Ectodermal cell (in vitro differentiated cells): ENCODE results near the gene PTTG2.
"Not testable (repeated sequence)": the region's sequence is repeated elsewhere in the genome, so short reads cannot be mapped to it uniquely, and the experiment has no call there.

Source experiments
- H3K27ac ChIP-seq: 2 replicates; pipeline ENCODE4 v1.7.0; 2013; ENCODE audit warnings: mild to moderate bottlenecking, low read depth, low read length; ENCODE audit not compliant: insufficient read depth, poor library complexity, severe bottlenecking
- H3K27me3 ChIP-seq: 2 replicates; pipeline ENCODE4 v1.7.0; 2013; ENCODE audit warnings: mild to moderate bottlenecking, low read length; ENCODE audit not compliant: insufficient read depth, control insufficient read depth, poor library complexity, severe bottlenecking
- H3K36me3 ChIP-seq: one replicate; pipeline ENCODE4 v1.7.0; 2013; ENCODE audit warnings: low read length; ENCODE audit not compliant: control insufficient read depth, insufficient read depth
- H3K4me1 ChIP-seq: one replicate; pipeline ENCODE4 v1.7.0; 2013; ENCODE audit warnings: low read length; ENCODE audit not compliant: control insufficient read depth, insufficient read depth
- H3K4me3 ChIP-seq: 2 replicates; pipeline ENCODE4 v1.7.0; 2013; ENCODE audit warnings: low read depth, low read length, control low read depth; ENCODE audit not compliant: insufficient read depth
- H3K9me3 ChIP-seq: 2 replicates; pipeline ENCODE4 v1.7.0; 2013; ENCODE audit warnings: mild to moderate bottlenecking, low read length, moderate library complexity; ENCODE audit not compliant: control insufficient read depth
- WGBS, 2 experiments: methylation state at CpG; one replicate each; pipeline ENCODE4 v1.1.7; 2013; ENCODE audit warnings: missing lambda C conversion rate in 2 of 2; 5-methylcytosine and 5-hydroxymethylcytosine counted together

PTTG2 gene

GRCh38 chr4:37973441-37973840, 13.2 kb downstream of the PTTG2 start:
- 84 to 92% methylated on average over 3 of the region's 3 CpGs for WGBS, 2 experiments
- Histone ChIP-seq H3K9me3 (no peaks in the 10 kb centered on the region), H3K36me3 (no peaks in the 10 kb centered on the region), H3K4me1 (peaks cover 6% of the 10 kb centered on the region), H3K27me3 (no peaks in the 10 kb centered on the region), H3K4me3 (no peak overlapping the region), H3K27ac (no peak overlapping the region)

GRCh38 chr4:37975321-37975822, 15.2 kb downstream of the PTTG2 start:
- H3K9me3 ChIP-seq = not testable (repeated sequence)
- 87 to 89% methylated on average over 11 of the region's 13 CpGs for WGBS, 2 experiments

DNA sequence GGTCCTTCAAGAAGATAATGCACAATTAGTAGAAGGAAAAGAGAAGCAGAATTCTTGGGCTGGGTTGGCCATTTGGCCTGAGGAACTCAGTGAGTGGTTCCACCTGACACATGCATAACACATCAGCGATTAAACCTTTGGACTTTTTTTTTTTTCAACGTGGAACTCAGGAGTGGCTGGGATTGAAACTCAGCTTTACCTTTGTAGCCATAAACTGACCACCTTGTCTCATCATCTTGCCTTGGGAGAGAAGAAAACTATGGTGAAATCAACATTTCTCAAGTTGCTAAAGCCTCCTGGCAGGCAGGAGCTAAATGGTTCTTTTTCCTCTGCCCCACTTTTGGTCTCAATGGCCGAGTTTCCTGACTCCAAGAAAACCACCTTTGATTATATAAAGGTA, 16.3 kb downstream of the PTTG2 start:
- Histone ChIP-seq H3K9me3 (no peaks in the 10 kb centered on the region), H3K4me3 (peak overlapping the region; percentile 34), H3K36me3 (no peaks in the 10 kb centered on the region), H3K27me3 (no peaks in the 10 kb centered on the region), H3K4me1 (peaks cover 6% of the 10 kb centered on the region), H3K27ac (peak overlapping the region; percentile 85)
- WGBS, 2 experiments = 35 to 40% methylated on average over 3 of the region's 3 CpGs

More at GRCh38 chr4:37975321-37975822, 15.2 kb downstream of the PTTG2 start:
- H3K27ac ChIP-seq, H3K27me3 ChIP-seq, H3K36me3 ChIP-seq, H3K4me3 ChIP-seq, H3K4me1 ChIP-seq: not testable (repeated sequence)

DNA sequence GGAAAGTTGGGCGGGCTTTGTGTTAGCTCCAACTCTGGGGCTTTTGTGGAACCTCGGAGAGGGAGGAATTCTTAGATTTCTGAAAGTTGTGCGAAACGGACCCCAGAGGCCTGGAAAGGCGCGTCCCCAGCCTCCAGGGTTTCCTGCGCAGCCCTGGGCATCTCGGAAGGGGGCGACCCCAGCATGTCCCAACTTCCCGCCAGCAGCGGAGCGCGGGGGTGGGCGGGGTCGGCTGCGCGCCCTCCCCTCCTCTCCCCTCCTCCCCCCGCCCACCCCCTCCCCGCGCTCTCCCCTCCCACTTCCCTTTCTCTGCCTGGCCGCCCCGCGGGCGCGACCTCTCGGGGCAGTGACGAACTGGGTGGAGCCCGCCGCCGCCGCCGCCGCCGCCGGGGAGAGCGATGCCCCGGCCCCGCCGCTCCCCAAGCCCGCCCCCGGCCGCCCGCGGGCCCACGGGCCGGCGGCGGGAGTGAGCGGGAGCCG, 16.8 kb downstream of the PTTG2 start:
- H3K4me1 ChIP-seq = peaks cover 8% of the 10 kb centered on the region
- no peaks in the 10 kb centered on the region for H3K36me3 ChIP-seq
- H3K27ac ChIP-seq = peak overlapping the region; percentile 85
- H3K9me3 ChIP-seq = no peaks in the 10 kb centered on the region
- H3K27me3 ChIP-seq = no peaks in the 10 kb centered on the region
- WGBS, 2 experiments = 0 to 1% methylated on average over 38 to 46 of the region's 50 CpGs
- peak overlapping the region; percentile 71 for H3K4me3 ChIP-seq

DNA sequence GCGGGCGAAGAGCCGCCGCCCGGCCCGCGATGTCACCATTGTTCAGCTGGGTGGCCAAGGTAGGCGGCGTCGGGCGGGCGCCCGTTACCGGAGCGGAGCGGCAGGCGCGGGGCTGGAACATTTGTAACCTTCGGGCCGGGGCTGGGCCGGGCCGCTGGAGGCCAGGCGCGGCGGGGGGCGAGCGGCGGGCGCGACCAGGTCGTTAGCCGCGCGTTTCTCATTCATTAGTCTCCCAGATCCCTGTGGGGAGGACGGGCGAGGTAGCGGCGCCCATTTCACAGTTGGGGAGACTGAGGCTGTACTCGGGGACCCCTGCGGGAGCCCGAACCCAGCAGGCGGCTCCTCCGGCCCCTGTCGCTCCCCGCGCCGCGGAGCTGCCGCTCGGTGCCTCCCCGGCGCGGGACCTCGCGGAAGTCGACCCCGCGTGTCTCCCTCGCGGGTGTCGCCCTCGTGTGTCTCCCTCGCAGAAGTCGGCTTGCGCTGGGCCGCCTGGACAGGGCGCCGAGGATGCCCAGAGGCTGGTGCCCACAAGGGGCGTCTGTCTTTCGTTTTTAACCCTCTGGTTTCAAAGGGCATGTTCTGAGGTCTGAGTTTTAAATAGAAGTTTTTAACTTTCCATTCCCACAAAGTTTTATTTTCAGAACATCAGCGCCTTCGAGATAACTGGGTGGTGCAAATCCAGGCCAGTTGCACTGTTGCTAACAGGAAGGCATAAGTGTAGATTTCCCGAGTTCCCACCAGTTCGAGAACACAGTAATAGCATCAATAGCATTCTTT, 17.5 kb downstream of the PTTG2 start:
- Histone ChIP-seq H3K4me3 (peak overlapping the region; percentile 71), H3K27me3 (no peaks in the 10 kb centered on the region), H3K27ac (peak overlapping the region; percentile 74), H3K9me3 (no peaks in the 10 kb centered on the region), H3K4me1 (peaks cover 8% of the 10 kb centered on the region), H3K36me3 (no peaks in the 10 kb centered on the region)
- WGBS, 2 experiments = 2% methylated on average over 74 of the region's 74 CpGs

DNA sequence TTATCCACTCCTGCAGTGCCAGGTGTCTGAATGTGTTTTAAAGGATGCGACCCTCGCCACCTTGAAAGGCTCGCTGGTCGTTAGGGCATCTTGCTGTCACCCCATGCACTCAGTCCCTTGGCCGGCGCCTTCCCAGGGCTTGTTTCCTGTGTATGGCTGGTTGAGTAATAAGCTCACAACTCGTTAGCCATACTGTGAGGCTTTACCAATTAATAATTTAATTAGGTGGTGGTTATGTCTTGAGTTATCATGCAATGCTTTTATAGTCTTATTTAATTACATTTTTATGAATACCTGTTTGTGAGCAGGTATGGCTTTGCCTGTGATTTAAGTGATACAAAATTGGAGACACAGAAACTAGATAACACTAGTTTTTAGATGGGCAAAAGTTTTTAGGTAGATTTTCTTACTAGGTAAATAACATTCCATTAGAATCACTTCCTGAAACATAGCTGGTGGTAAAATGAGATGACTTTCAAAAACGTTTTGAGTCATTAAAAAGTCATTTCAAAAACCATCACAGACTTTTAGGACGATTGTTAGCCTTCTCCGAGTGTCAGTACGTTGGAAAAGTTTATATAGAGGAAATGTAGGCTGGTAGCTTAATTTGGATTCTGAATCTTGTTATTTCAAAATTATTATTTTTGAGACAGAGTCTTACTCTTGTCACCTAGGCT, 18.2 kb downstream of the PTTG2 start:
- Histone ChIP-seq H3K36me3 (no peaks in the 10 kb centered on the region), H3K4me3 (peak overlapping the region; percentile 71), H3K9me3 (no peaks in the 10 kb centered on the region), H3K27ac (no peak overlapping the region), H3K4me1 (peaks cover 8% of the 10 kb centered on the region), H3K27me3 (no peaks in the 10 kb centered on the region)
- WGBS, 2 experiments = 51 to 59% methylated on average over 9 to 11 of the region's 11 CpGs

GRCh38 chr4:37980246-37980645, 20.0 kb downstream of the PTTG2 start:
- Histone ChIP-seq H3K9me3 (no peaks in the 10 kb centered on the region), H3K4me3 (no peak overlapping the region), H3K36me3 (no peaks in the 10 kb centered on the region), H3K27me3 (no peaks in the 10 kb centered on the region), H3K27ac (no peak overlapping the region), H3K4me1 (peaks cover 8% of the 10 kb centered on the region)
- 91 to 96% methylated on average over 1 of the region's 1 CpG for WGBS, 2 experiments

- no peaks in the 10 kb centered on the region for H3K9me3 ChIP-seq
- no peaks in the 10 kb centered on the region for H3K27me3 ChIP-seq
- WGBS, 2 experiments = 87 to 88% methylated on average over 4 of the region's 4 CpGs
- no peak overlapping the region for H3K4me3 ChIP-seq
- H3K27ac ChIP-seq = no peak overlapping the region
- H3K4me1 ChIP-seq = peaks cover 7% of the 10 kb centered on the region
- H3K36me3 ChIP-seq = no peaks in the 10 kb centered on the region
These were observed 21.2 kb downstream of the PTTG2 start for GRCh38 chr4:37981425-37981824.

DNA sequence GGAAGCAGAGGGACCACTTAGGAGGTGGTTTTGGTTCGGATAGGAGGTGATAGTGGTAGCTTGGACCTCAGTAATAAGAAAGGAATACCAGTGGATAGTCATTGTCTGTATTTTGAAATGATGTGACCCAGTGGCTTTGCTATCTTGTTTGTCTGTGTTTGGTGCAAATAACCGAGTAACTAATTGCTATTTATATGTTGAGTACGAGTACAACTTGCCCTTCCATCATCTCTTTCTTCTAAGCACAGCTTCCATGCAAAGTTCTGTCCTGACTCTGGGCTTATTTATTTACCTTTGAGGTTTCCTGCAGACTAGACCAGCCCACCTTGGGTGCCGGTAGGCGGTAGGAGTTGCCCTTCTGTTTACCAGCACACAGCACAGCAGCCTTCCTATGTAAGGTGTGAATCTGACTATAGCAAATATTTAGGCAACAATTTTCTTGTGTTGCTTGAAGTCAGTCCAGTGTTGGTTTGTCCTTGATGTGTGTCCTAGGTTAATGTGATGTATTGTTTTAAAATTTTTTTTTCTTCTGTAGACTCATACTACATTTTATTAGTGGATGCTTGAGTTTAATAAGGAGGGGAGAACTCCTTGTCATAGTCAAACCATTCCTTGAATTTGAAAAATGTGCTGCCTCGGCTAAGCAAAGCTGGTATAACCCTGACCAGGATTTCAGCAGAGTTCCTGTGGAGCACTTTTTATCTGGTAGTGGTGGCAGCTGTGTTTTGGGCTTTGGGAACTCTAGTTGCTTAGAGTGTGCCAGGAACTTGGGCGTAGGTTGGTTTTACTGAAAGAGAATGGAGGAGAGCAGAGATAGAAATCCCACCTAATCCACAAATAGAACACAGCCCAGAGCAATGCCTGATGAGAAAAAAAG, 21.9 kb downstream of the PTTG2 start:
- 51 to 53% methylated on average over 7 of the region's 7 CpGs for WGBS, 2 experiments
- Histone ChIP-seq H3K27me3 (no peaks in the 10 kb centered on the region), H3K9me3 (no peaks in the 10 kb centered on the region), H3K27ac (no peak overlapping the region), H3K4me1 (peaks cover 3% of the 10 kb centered on the region), H3K36me3 (no peaks in the 10 kb centered on the region), H3K4me3 (no peak overlapping the region)
